Lower lobe of right lung (tissue), 2 donors: ENCODE data around the gene THBS4. TPM values are rescaled to one million over a fixed set of nuclear protein-coding genes. Genes with fewer than 3 reads are reported as not detected.

ENCODE experiments used
- ATAC-seq, 2 donors: fragments of 200-7000 bp; cut with Tn5 transposase; one replicate each; pipeline ENCODE4 v1.9.1; 2020 to 2022; ENCODE audit warnings: mild to moderate bottlenecking in 2 of 2, moderate library complexity in 2 of 2
- DNase-seq: peaks from one replicate; pipeline ENCODE4 v3.0.0-alpha.2; 2020
- H3K27ac ChIP-seq: fragments of 200-600 bp; one replicate; pipeline ENCODE4 v1.8.0; 2022
- H3K27me3 ChIP-seq: fragments of 200-600 bp; one replicate; pipeline ENCODE4 v1.8.0; 2022; ENCODE audit warnings: low read depth
- H3K36me3 ChIP-seq: fragments of 200-600 bp; one replicate; pipeline ENCODE4 v1.8.0; 2022; ENCODE audit warnings: mild to moderate bottlenecking
- H3K4me1 ChIP-seq: fragments of 200-600 bp; one replicate; pipeline ENCODE4 v1.8.0; 2022
- H3K4me3 ChIP-seq: fragments of 200-600 bp; one replicate; pipeline ENCODE4 v1.8.0; 2022; ENCODE audit warnings: mild to moderate bottlenecking
- H3K9me3 ChIP-seq: fragments of 200-600 bp; one replicate; pipeline ENCODE4 v1.8.0; 2022
- intact Hi-C: fragments of 100-400 bp; cut with DNase I; formaldehyde crosslinking; loops from one replicate; pipeline ENCODE4 v1.11.0; 2022
- total RNA-seq: library from RNA; stranded (reverse); fragmentation: NEBNext Ultra II Directional; extraction: Animal tissue kit (Norgen Biotek cat#: 25700); gene quantifications from one replicate; pipeline ENCODE4 v1.2.1, GENCODE V29; 2021
- TF ChIP-seq, protein P1 (sequence below): fragments of 200-600 bp; IDR thresholded peaks from one replicate; pipeline ENCODE4 v1.8.0; 2022; ENCODE audit warnings: antibody characterized with exemption, mild to moderate bottlenecking
- donor health status: DM: no; HTN: yes; CAD: no; lungs with severe emphysema.

Gene THBS4
- total RNA-seq, 1 donor from 2014 or later: 2.9 TPM

DNA sequence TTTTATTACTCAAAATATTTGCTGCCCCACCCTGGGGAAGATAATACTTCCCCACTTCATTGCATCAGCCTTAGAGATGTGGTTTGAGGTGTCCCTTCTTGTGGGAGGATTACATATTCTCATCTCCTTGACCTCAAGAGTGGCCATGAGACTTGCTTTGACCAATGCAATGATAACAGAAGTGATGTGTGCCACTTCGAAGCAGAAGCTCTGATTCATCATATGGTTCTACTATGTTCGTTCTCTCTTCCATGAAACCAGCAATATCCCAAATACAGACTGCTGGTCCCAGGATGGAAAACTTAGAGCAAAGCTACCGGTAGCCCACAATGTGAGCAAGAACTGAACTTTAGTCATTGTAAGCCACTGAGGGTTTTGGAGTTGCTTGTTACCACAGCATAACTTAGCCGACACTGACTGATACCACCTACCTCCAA lies 92.0 kb downstream of the THBS4 start:
- ATAC-seq (peak; percentile 65 to 81), DNase-seq (no peak)

DNA sequence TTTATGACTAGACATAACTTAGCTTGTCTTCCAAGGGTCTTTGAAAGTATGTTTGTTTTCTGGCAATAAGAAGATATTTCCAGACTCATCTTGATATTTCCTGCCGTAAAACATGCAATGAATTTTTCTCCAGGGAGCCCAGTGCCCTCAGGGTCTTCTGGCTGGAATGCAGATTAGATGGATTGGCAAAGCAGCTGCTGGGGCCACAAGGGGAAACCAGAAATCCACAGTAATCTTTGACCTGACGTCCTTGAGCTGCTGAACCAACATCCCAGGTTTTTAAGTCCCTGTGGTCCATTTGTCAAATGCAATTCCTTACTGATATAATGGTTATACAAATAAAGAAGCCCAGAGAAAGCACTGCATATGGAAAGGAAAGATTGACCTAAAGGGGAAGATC lies 93.0 kb downstream of the THBS4 start:
- Histone ChIP-seq H3K36me3 (no peaks in the 10 kb centered on the region), H3K9me3 (no peaks in the 10 kb centered on the region), H3K4me1 (peaks cover 20% of the 10 kb centered on the region), H3K27ac (no peak overlapping the region), H3K27me3 (no peaks in the 10 kb centered on the region), H3K4me3 (no peak overlapping the region)
- intact Hi-C loops: no loop called here
- ATAC-seq (no peak), DNase-seq (no peak)
- TF ChIP-seq, protein P1, sequence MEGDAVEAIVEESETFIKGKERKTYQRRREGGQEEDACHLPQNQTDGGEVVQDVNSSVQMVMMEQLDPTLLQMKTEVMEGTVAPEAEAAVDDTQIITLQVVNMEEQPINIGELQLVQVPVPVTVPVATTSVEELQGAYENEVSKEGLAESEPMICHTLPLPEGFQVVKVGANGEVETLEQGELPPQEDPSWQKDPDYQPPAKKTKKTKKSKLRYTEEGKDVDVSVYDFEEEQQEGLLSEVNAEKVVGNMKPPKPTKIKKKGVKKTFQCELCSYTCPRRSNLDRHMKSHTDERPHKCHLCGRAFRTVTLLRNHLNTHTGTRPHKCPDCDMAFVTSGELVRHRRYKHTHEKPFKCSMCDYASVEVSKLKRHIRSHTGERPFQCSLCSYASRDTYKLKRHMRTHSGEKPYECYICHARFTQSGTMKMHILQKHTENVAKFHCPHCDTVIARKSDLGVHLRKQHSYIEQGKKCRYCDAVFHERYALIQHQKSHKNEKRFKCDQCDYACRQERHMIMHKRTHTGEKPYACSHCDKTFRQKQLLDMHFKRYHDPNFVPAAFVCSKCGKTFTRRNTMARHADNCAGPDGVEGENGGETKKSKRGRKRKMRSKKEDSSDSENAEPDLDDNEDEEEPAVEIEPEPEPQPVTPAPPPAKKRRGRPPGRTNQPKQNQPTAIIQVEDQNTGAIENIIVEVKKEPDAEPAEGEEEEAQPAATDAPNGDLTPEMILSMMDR: no peak

More for the DNA sequence above, 92.0 kb downstream of the THBS4 start:
- Histone ChIP-seq H3K4me3 (no peak overlapping the region), H3K4me1 (peaks cover 24% of the 10 kb centered on the region), H3K9me3 (no peaks in the 10 kb centered on the region), H3K36me3 (no peaks in the 10 kb centered on the region), H3K27me3 (no peaks in the 10 kb centered on the region), H3K27ac (no peak overlapping the region)
- intact Hi-C loops: no loop called here
- TF ChIP-seq, protein P1: no peak

DNA sequence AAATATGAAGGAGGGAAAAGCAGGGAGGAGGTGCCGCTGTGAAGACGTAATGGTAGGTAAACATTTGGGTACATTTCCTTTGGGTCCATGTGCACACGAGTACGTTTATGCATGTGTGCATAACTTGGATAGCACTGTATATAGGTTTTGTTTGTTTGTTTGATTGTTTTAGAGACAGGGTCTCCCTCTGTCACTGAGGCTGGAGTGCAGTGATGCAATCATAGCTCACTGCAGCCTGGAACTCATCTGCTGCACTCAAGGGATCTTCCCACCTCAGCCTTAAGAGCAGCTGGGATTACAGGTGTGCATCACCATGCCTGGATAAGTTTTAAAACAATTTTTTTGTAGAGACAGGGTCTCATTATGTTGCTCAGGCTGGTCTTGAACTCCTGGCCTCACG lies 94.0 kb downstream of the THBS4 start:
- intact Hi-C loops: no loop called here
- TF ChIP-seq, protein P1: no peak
- Histone ChIP-seq H3K9me3 (no peaks in the 10 kb centered on the region), H3K27ac (no peak overlapping the region), H3K27me3 (no peaks in the 10 kb centered on the region), H3K4me1 (peaks cover 11% of the 10 kb centered on the region), H3K4me3 (no peak overlapping the region), H3K36me3 (no peaks in the 10 kb centered on the region)
- ATAC-seq (no peak), DNase-seq (no peak)

Other genes with a start within 250 kb of the THBS4 start
- gene MTX3, start 44.1 kb upstream of the THBS4 start, total RNA-seq: 13.5 TPM
- 52.6 TPM for gene SERINC5, start 220.7 kb downstream of the THBS4 start, total RNA-seq